ENCODE data around the gene PDGFRB.

GRCh38 chr5:150195736-150196485 lies 40.3 kb upstream of the PDGFRB start:
- TF ChIP-seq REST (IDR thresholded peaks at IDR 0.05; ENCODE audit: low read depth, low read length) (no peak), CHD2 (IDR thresholded peaks at IDR 0.05; ENCODE audit: borderline replicate concordance, low read depth, low read length) (no peak), STAT1 (conservative IDR thresholded peaks at IDR 0.05) (no peak), JUND (IDR thresholded peaks at IDR 0.05; ENCODE audit: low read depth, low read length) (no peak), TCF12 (IDR thresholded peaks at IDR 0.05; ENCODE audit: low read depth, low read length) (no peak), IRF5 (IDR thresholded peaks at IDR 0.05; ENCODE audit: borderline replicate concordance) (no peak)
